Astrocyte (in vitro differentiated cells and primary cell): Measurements from ENCODE around the gene ANK3. TPM values are rescaled to one million over a fixed set of nuclear protein-coding genes. Genes with fewer than 3 reads are reported as not detected.

Source experiments
- DNase-seq: peaks from one replicate; pipeline ENCODE4 v3.0.0-alpha.2; 2010; ENCODE audit warnings: low read depth
- FAIRE-seq: peaks from 2 replicates; lab custom pipeline; 2011; peaks lifted over from hg19 to GRCh38; lab: Jason Lieb, UNC
- H2AFZ ChIP-seq: 2 replicates; pipeline ENCODE4 v1.6.0; 2012; ENCODE audit warnings: low read depth, low read length, inconsistent platforms
- H3K27ac ChIP-seq: 2 replicates; pipeline ENCODE4 v1.5.1; 2011; ENCODE audit warnings: low read depth, low read length, inconsistent platforms
- H3K27me3 ChIP-seq: 2 replicates; pipeline ENCODE4 v1.6.0; 2011; ENCODE audit warnings: low read length, inconsistent platforms; ENCODE audit not compliant: insufficient read depth
- H3K36me3 ChIP-seq: 2 replicates; pipeline ENCODE4 v1.5.1; 2011; ENCODE audit warnings: low read length, inconsistent platforms; ENCODE audit not compliant: insufficient read depth
- H3K4me1 ChIP-seq: 2 replicates; pipeline ENCODE4 v1.5.1; 2011; ENCODE audit warnings: low read length, inconsistent platforms; ENCODE audit not compliant: insufficient read depth
- H3K4me2 ChIP-seq: 2 replicates; pipeline ENCODE4 v1.6.0; 2012; ENCODE audit warnings: low read length, inconsistent platforms
- H3K4me3 ChIP-seq: 2 replicates; pipeline ENCODE4 v1.5.1; 2011; ENCODE audit warnings: low read depth, mild to moderate bottlenecking, low read length, inconsistent platforms; ENCODE audit not compliant: insufficient read depth
- H3K79me2 ChIP-seq: 2 replicates; pipeline ENCODE4 v1.6.0; 2012; ENCODE audit warnings: mild to moderate bottlenecking, low read length, inconsistent platforms; ENCODE audit not compliant: insufficient read depth
- H3K9ac ChIP-seq: 2 replicates; pipeline ENCODE4 v1.6.0; 2012; ENCODE audit warnings: mild to moderate bottlenecking, low read length, inconsistent platforms
- H3K9me3 ChIP-seq: 2 replicates; pipeline ENCODE4 v1.5.1; 2012; ENCODE audit warnings: low read depth, mild to moderate bottlenecking, low read length, inconsistent platforms; ENCODE audit not compliant: insufficient read depth
- H4K20me1 ChIP-seq: 2 replicates; pipeline ENCODE4 v1.6.0; 2012; ENCODE audit warnings: low read length, inconsistent platforms; ENCODE audit not compliant: insufficient read depth
- H3K27ac Mint-ChIP-seq: one replicate; pipeline ENCODE4 v1.8.0; 2021; ENCODE audit warnings: mild to moderate bottlenecking, mixed read lengths; ENCODE audit not compliant: unreplicated experiment
- H3K27me3 Mint-ChIP-seq: one replicate; pipeline ENCODE4 v1.8.0; 2021; ENCODE audit warnings: low read depth, mixed read lengths; ENCODE audit not compliant: unreplicated experiment
- H3K36me3 Mint-ChIP-seq: one replicate; pipeline ENCODE4 v1.8.0; 2021; ENCODE audit warnings: low read depth, mixed read lengths; ENCODE audit not compliant: unreplicated experiment
- H3K4me1 Mint-ChIP-seq: one replicate; pipeline ENCODE4 v1.8.0; 2021; ENCODE audit warnings: low read depth, mixed read lengths; ENCODE audit not compliant: unreplicated experiment
- H3K4me3 Mint-ChIP-seq: one replicate; pipeline ENCODE4 v1.8.0; 2021; ENCODE audit warnings: mild to moderate bottlenecking, moderate library complexity, mixed read lengths; ENCODE audit not compliant: unreplicated experiment
- H3K9me3 Mint-ChIP-seq: one replicate; pipeline ENCODE4 v1.8.0; 2021; ENCODE audit warnings: mild to moderate bottlenecking, mixed read lengths; ENCODE audit not compliant: unreplicated experiment
- EZH2 ChIP-seq: IDR thresholded peaks from 2 replicates; pipeline ENCODE4 v1.6.1; 2012; ENCODE audit warnings: mild to moderate bottlenecking, low read length, inconsistent platforms; ENCODE audit not compliant: insufficient read depth
- total RNA-seq: library from RNA; stranded (reverse); gene quantifications from 2 replicates; pipeline ENCODE4 v1.2.1, GENCODE V29; 2021
- TF ChIP-seq, protein P1 (sequence below): IDR thresholded peaks from 2 replicates; pipeline ENCODE4 v1.5.1; 2011; ENCODE audit warnings: low read depth, mild to moderate bottlenecking, inconsistent platforms, low read length, moderate library complexity; ENCODE audit not compliant: insufficient read depth

Gene ANK3
- total RNA-seq, 1 donor from 2014 or later: 21.1 TPM

DNA sequence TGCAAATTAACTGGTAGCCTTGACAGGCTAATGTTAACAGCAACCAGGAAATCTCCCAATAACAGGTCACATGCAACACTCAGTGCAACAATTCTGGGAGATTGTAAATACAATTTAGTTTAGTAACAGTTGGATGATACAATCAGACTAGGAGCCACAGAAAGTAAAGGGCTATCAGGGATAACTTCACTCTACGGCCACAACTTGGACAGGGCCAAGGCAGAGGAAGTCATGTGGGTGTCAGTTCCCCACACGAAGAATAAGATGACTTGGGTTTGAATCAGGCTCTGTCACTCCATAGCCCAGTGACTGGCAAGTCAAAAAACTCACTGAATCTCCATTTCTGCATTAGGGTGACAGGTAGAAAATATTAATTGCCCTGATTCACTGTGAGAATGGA, 266.0 kb downstream of the ANK3 start:
- Mint-ChIP-seq H3K27me3 (no peaks in the 10 kb centered on the region), H3K36me3 (no peaks in the 10 kb centered on the region), H3K4me1 (peaks cover 10% of the 10 kb centered on the region), H3K4me3 (no peak overlapping the region), H3K27ac (no peak overlapping the region), H3K9me3 (peaks cover 4% of the 10 kb centered on the region)
- peak overlapping the region; percentile 17 for H3K9ac ChIP-seq
- H3K4me1 ChIP-seq: peaks cover 13% of the 10 kb centered on the region
- no peaks in the 10 kb centered on the region for H3K9me3 ChIP-seq
- H3K4me2 ChIP-seq: peak overlapping the region; percentile 57
- no peaks in the 10 kb centered on the region for H3K27me3 ChIP-seq
- H3K4me3 ChIP-seq: no peak overlapping the region
- H3K79me2 ChIP-seq: no peaks in the 10 kb centered on the region
- peak; percentile 58 for FAIRE-seq
- TF ChIP-seq EZH2: no peak
- TF ChIP-seq, protein P1, sequence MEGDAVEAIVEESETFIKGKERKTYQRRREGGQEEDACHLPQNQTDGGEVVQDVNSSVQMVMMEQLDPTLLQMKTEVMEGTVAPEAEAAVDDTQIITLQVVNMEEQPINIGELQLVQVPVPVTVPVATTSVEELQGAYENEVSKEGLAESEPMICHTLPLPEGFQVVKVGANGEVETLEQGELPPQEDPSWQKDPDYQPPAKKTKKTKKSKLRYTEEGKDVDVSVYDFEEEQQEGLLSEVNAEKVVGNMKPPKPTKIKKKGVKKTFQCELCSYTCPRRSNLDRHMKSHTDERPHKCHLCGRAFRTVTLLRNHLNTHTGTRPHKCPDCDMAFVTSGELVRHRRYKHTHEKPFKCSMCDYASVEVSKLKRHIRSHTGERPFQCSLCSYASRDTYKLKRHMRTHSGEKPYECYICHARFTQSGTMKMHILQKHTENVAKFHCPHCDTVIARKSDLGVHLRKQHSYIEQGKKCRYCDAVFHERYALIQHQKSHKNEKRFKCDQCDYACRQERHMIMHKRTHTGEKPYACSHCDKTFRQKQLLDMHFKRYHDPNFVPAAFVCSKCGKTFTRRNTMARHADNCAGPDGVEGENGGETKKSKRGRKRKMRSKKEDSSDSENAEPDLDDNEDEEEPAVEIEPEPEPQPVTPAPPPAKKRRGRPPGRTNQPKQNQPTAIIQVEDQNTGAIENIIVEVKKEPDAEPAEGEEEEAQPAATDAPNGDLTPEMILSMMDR: no peak
- no peaks in the 10 kb centered on the region for H4K20me1 ChIP-seq
- peak overlapping the region; percentile 0 for H2AFZ ChIP-seq
- H3K27ac ChIP-seq: peak overlapping the region; percentile 63
- peak; percentile 20 for DNase-seq
- H3K36me3 ChIP-seq: no peaks in the 10 kb centered on the region

DNA sequence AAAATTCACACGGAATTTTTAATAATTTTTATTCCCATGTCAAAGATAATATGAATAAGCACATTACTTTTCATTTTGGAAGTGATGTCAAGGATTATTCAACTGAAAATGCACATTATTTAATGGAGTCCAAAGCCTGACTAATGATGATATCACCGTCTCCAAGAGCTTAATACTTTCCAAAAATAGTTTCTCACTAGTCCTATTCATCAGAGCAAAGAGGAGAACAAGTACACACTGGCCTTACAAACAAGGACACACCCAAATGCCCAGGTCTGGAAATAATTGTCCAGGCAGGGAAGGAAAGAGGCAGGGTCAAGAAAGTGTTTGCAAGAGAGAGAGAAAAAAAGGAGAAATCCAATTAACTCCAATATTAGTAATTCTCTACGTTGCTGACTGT, 266.5 kb downstream of the ANK3 start:
- Histone ChIP-seq H3K36me3 (no peaks in the 10 kb centered on the region), H3K9ac (peak overlapping the region; percentile 17), H4K20me1 (no peaks in the 10 kb centered on the region), H3K79me2 (no peaks in the 10 kb centered on the region), H3K4me3 (no peak overlapping the region), H3K4me1 (peaks cover 13% of the 10 kb centered on the region), H3K4me2 (peak overlapping the region; percentile 57), H3K27ac (peak overlapping the region; percentile 63), H3K9me3 (no peaks in the 10 kb centered on the region), H3K27me3 (no peaks in the 10 kb centered on the region), H2AFZ (peak overlapping the region; percentile 0)
- FAIRE-seq (peak; percentile 59), DNase-seq (peak; percentile 84)
- H3K36me3 Mint-ChIP-seq: no peaks in the 10 kb centered on the region
- no peak overlapping the region for H3K4me3 Mint-ChIP-seq
- no peak overlapping the region for H3K27ac Mint-ChIP-seq
- peaks cover 4% of the 10 kb centered on the region for H3K9me3 Mint-ChIP-seq
- TF ChIP-seq, protein P1: no peak
- TF ChIP-seq EZH2: no peak
- H3K27me3 Mint-ChIP-seq: no peaks in the 10 kb centered on the region
- H3K4me1 Mint-ChIP-seq: peaks cover 10% of the 10 kb centered on the region

DNA sequence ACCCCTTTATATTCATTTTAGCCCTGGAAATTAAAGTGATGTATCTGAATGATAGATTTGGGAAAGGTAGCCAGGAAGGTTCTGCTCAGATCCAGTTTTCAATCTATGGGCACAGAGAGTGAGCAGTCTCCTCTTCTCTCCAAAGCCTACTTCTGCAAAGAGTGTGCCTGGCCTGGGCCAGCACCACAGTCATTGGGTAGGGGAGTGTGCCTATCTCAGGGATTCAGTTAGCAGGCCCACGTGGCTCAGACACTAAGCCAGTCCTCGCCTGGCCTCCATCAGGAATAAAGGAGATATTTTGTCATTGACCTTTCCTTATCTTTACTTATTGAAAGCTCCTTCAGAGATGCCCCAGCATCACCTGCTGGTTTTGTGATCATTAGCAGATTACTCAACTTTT, 267.5 kb downstream of the ANK3 start:
- H3K27ac ChIP-seq: no peak overlapping the region
- no peaks in the 10 kb centered on the region for H3K36me3 Mint-ChIP-seq
- H3K9me3 Mint-ChIP-seq: peaks cover 4% of the 10 kb centered on the region

More for the DNA sequence above, 267.5 kb downstream of the ANK3 start:
- H3K4me2 ChIP-seq: no peak overlapping the region
- TF ChIP-seq, protein P1: no peak
- no peak for TF ChIP-seq EZH2
- no peaks in the 10 kb centered on the region for H3K9me3 ChIP-seq
- no peak for FAIRE-seq
- no peaks in the 10 kb centered on the region for H3K36me3 ChIP-seq
- H3K27me3 ChIP-seq: no peaks in the 10 kb centered on the region
- peaks cover 13% of the 10 kb centered on the region for H3K4me1 ChIP-seq
- no peak overlapping the region for H2AFZ ChIP-seq
- DNase-seq: no peak
- no peak overlapping the region for H3K27ac Mint-ChIP-seq
- no peaks in the 10 kb centered on the region for H4K20me1 ChIP-seq
- H3K4me3 ChIP-seq: no peak overlapping the region
- no peaks in the 10 kb centered on the region for H3K27me3 Mint-ChIP-seq
- H3K4me1 Mint-ChIP-seq: peaks cover 10% of the 10 kb centered on the region
- no peaks in the 10 kb centered on the region for H3K79me2 ChIP-seq
- H3K9ac ChIP-seq: no peak overlapping the region
- no peak overlapping the region for H3K4me3 Mint-ChIP-seq
